Measurements from ENCODE around the gene DDX23.

The DDX23 gene

DNA sequence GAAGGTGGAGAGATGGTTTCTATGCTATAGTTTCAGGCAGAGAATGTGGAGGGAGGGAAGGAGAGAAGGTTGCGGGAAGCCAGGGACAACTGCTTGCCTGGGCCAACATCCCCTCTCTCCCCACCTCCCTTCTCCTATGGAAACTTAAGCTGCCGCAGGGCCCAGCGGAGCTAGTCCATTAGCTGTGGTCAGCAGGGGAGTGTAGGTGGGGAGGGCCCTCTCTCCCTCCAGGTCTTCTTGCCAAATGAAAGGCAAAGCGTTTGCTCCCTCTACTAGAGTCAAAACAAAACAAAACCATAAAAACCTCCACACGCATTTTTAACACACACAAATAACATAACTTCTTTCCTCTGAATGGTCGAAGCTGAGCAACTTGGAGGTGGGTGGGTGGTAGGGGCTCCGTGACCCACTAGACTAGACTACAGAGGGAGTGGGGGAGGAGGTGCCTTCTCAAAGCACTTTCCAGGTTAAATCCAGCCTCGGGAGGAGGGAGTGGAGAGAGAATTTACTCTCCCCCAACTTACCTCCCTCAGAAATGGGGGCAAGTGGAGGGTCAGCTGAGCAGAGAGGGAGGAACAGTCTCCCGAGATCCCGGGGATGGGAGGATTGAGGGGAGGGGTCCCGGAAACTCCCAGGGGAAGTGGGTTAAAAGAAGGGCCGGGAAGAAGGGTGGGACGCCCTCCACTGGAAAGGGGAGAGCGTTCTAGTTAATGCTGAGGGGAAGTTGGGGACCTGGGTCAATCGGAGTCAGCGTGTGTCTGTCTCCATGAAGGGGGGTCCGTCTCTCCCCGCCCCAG lies 38.3 kb downstream of the DDX23 start:
- Histone ChIP-seq H3K36me3 (replicated peaks) (no peaks in the 10 kb centered on the region), H3K27me3 (ENCODE audit: low read depth) (no peaks in the 10 kb centered on the region), H3K4me3 (peak overlapping the region; percentile 63), H3K4me1 (peaks cover 14% of the 10 kb centered on the region), H3K9me3 (no peaks in the 10 kb centered on the region)
- in situ Hi-C loops (cut with MboI; ENCODE audit: low sequenced_read_pairs) = no loop called here
- no peak for DNase-seq (ENCODE audit: low spot score in 2 of 2)

GRCh38 chr12:48812389-48812788 lies 39.6 kb downstream of the DDX23 start:
- H3K4me1 ChIP-seq = peaks cover 14% of the 10 kb centered on the region
- H3K36me3 ChIP-seq (replicated peaks) = no peaks in the 10 kb centered on the region
- in situ Hi-C loops (cut with MboI; ENCODE audit: low sequenced_read_pairs) = no loop called here
- no peak for DNase-seq (ENCODE audit: low spot score in 2 of 2)
- no peaks in the 10 kb centered on the region for H3K27me3 ChIP-seq (ENCODE audit: low read depth)
- no peak overlapping the region for H3K4me3 ChIP-seq
- H3K9me3 ChIP-seq = no peaks in the 10 kb centered on the region

GRCh38 chr12:48811437-48812090 lies 40.4 kb downstream of the DDX23 start:
- in situ Hi-C loops (cut with MboI; ENCODE audit: low sequenced_read_pairs) = no loop called here
- peaks cover 14% of the 10 kb centered on the region for H3K4me1 ChIP-seq
- H3K9me3 ChIP-seq = no peaks in the 10 kb centered on the region
- DNase-seq (ENCODE audit: low spot score in 2 of 2) = no peak
- no peak overlapping the region for H3K4me3 ChIP-seq
- no peaks in the 10 kb centered on the region for H3K27me3 ChIP-seq (ENCODE audit: low read depth)
- no peaks in the 10 kb centered on the region for H3K36me3 ChIP-seq (replicated peaks)

DNA sequence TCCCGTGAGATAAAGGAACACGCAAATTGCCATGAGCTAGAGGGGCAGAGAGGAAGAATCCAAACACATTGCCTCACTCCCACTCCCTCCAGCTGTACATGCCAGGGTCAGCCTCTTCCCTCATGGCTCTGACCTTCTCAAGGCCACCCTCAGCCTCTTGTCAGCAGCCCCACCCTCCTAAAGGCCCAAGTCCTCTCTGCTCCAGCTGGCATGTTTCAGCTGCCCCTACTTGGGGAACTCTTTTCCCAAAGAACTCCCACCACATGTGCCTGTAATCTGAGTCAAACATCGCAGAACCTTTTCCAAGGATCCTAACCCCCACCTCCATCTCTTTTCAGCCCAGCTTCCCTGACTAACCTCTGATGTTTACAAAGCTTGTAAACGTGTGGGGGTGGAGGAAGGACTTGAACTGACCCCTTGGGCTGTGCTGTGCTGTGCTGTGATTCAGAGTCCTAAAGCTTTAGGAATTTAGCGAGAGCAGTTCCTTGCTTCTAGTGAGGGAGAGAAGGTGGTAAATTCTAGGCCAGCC lies 41.0 kb downstream of the DDX23 start:
- in situ Hi-C loops (cut with MboI; ENCODE audit: low sequenced_read_pairs) = no loop called here
- no peaks in the 10 kb centered on the region for H3K27me3 ChIP-seq (ENCODE audit: low read depth)
- no peaks in the 10 kb centered on the region for H3K9me3 ChIP-seq
- no peaks in the 10 kb centered on the region for H3K36me3 ChIP-seq (replicated peaks)
- no peak overlapping the region for H3K4me3 ChIP-seq
- DNase-seq (ENCODE audit: low spot score in 2 of 2) = no peak
- H3K4me1 ChIP-seq = peaks cover 12% of the 10 kb centered on the region

DNA sequence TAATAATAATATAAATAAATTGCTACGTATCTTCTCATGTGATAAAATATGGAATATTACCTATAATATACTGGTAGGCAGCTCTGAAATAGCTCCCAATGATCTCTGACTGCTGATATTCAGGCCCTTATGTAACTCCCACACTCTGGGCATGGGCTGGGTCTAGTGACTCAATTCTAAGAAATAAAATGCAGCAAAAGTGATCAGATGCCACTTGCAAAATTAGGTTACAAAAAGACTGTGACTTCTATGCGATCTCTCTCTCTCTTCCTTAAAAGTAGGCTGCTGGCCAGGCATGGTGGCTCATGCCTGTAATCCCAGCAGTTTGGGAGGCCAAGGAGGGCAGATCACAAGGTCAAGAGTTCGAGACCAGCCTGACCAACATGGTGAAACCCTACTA lies 44.0 kb downstream of the DDX23 start:
- no peaks in the 10 kb centered on the region for H3K27me3 ChIP-seq (ENCODE audit: low read depth)
- no peaks in the 10 kb centered on the region for H3K9me3 ChIP-seq
- H3K4me3 ChIP-seq = no peak overlapping the region
- no peaks in the 10 kb centered on the region for H3K4me1 ChIP-seq
- no peaks in the 10 kb centered on the region for H3K36me3 ChIP-seq (replicated peaks)
- no peak for DNase-seq (ENCODE audit: low spot score in 2 of 2)
- in situ Hi-C loops (cut with MboI; ENCODE audit: low sequenced_read_pairs) = no loop called here

DNA sequence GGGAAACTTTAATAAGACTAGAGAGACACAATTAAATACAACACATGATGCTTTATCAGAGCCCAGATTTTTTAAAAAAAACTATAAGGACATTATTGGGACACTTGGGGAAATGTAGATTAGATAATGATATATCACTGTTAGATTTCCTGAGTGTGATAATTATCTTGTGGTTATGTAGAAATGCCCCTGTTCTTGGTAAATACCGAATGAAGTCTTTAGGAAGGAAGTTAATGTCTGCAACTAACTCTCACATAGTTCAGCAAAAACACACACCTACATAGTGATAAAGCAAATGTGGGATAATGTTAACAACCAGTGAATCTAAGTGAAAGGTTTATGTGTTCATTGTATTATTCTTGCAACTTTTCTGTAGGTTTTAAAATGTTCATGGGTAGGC lies 48.3 kb downstream of the DDX23 start:
- no peaks in the 10 kb centered on the region for H3K4me1 ChIP-seq
- no peaks in the 10 kb centered on the region for H3K27me3 ChIP-seq (ENCODE audit: low read depth)
- in situ Hi-C loops (cut with MboI; ENCODE audit: low sequenced_read_pairs) = no loop called here
- H3K9me3 ChIP-seq = no peaks in the 10 kb centered on the region
- no peak for DNase-seq (ENCODE audit: low spot score in 2 of 2)
- H3K4me3 ChIP-seq = no peak overlapping the region
- H3K36me3 ChIP-seq (replicated peaks) = no peaks in the 10 kb centered on the region

- no peaks in the 10 kb centered on the region for H3K27me3 ChIP-seq (ENCODE audit: low read depth)
- in situ Hi-C loops (cut with MboI; ENCODE audit: low sequenced_read_pairs) = no loop called here
- no peak for DNase-seq (ENCODE audit: low spot score in 2 of 2)
- no peaks in the 10 kb centered on the region for H3K9me3 ChIP-seq
- no peak overlapping the region for H3K4me3 ChIP-seq
- no peaks in the 10 kb centered on the region for H3K36me3 ChIP-seq (replicated peaks)
- H3K4me1 ChIP-seq = no peaks in the 10 kb centered on the region
Observed at GRCh38 chr12:48800971-48801370, 51.0 kb downstream of the DDX23 start.

- no peak overlapping the region for H3K4me3 ChIP-seq
- no peak for DNase-seq (ENCODE audit: low spot score in 2 of 2)
- in situ Hi-C loops (cut with MboI; ENCODE audit: low sequenced_read_pairs) = no loop called here
- H3K36me3 ChIP-seq (replicated peaks) = no peaks in the 10 kb centered on the region
- H3K27me3 ChIP-seq (ENCODE audit: low read depth) = no peaks in the 10 kb centered on the region
- peaks cover 3% of the 10 kb centered on the region; the same call in 1 of the 2 replicates for H3K4me1 ChIP-seq
- no peaks in the 10 kb centered on the region for H3K9me3 ChIP-seq
Observed at GRCh38 chr12:48800457-48800856, 51.5 kb downstream of the DDX23 start.

DNA sequence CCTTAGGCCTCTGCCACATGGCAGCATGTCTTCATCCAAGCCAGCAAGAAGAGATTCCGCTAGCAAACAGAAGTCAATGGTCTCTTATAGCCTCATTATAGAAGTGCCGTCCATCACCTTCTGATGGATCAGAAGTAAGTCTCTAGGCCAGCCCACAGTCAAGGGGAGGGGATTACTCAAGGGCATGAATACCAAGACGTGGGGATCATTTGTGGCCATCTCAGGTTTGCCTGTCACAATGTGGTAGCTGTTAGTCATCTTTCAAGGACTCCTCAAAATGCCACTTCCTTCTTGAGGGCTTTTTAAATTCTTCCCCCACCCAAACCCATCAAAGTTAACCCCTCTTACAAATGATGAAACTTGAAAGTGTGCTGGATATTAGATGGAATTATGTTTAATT lies 55.0 kb downstream of the DDX23 start:
- H3K9me3 ChIP-seq = no peaks in the 10 kb centered on the region
- in situ Hi-C loops (cut with MboI; ENCODE audit: low sequenced_read_pairs) = loop anchor here (5.0 to 10.0 kb wide), 2 partner anchors 45 to 252 kb away; no protein-coding TSS in a partner anchor
- H3K4me1 ChIP-seq = peaks cover 11% of the 10 kb centered on the region
- no peaks in the 10 kb centered on the region for H3K27me3 ChIP-seq (ENCODE audit: low read depth)
- H3K36me3 ChIP-seq (replicated peaks) = no peaks in the 10 kb centered on the region
- no peak overlapping the region for H3K4me3 ChIP-seq
- no peak for DNase-seq (ENCODE audit: low spot score in 2 of 2)

DNA sequence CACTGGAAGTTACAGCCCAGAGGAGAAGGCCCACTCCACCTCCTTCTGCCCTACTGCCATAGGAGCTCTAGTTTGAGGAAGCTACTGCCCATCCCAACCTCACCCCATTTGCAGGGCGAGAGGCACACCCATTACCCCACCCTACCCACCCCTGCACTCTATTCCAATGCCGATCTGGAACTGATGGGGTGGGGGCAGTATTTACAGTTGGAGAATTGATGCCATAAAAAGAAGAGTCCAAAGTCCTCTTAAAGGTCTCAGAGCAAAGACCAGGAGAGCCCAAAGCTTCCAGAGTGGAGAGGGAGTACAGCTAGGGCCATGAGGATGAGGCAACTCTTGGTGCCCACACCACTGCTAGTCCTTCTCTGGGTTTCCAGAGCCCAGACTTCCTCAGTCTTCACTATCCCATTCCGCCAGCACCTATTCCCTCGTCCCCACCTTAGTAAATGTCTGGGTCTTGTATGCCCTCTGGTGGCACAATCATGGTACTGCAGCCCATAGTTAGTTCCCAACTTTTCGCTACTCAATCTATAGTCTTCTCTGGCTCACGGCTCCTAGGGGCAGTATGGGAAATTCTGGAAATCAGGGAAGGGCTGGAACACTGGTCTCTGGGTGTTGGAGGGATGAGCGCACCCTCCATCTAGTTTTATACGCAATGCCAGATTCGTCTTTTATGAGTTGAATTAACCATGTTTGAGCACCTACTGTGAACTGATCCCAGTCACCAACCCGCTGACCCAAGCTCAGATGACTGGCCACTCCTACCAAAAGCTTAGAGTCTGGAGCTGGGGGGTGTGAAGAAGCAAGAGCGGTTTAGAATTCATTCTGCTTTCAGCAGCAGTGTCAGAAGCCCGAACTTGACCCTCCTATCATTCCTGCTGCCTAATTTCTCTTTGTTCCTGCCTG lies 56.2 kb downstream of the DDX23 start:
- no peaks in the 10 kb centered on the region for H3K9me3 ChIP-seq
- in situ Hi-C loops (cut with MboI; ENCODE audit: low sequenced_read_pairs) = loop anchor here (5.0 to 10.0 kb wide), 2 partner anchors 44 to 251 kb away; no protein-coding TSS in a partner anchor
- no peak overlapping the region for H3K4me3 ChIP-seq
- no peaks in the 10 kb centered on the region for H3K27me3 ChIP-seq (ENCODE audit: low read depth)
- H3K36me3 ChIP-seq (replicated peaks) = no peaks in the 10 kb centered on the region
- H3K4me1 ChIP-seq = peaks cover 11% of the 10 kb centered on the region
- DNase-seq (ENCODE audit: low spot score in 2 of 2) = peak; percentile 84

DNA sequence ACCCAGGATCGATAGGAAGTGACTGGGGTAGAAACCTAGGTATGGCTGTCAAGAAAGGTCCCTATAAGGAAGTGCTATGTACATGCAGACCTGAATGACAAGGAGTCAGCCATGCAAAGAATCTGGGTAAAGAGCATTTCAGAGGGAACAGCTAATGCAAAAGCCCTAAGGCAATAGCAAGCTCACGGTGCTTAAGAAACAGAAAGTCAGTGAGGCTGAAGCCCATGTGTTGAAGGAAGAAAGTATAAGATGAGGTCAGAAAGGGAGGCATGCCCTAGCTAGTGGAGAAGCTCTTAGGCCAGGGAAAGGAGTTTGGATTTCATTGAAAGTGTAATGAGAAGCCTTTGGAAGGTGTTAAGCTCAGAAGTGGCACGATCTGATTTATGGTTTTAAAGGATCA lies 57.1 kb downstream of the DDX23 start:
- DNase-seq (ENCODE audit: low spot score in 2 of 2) = no peak
- in situ Hi-C loops (cut with MboI; ENCODE audit: low sequenced_read_pairs) = loop anchor here (5.0 to 10.0 kb wide), 2 partner anchors 43 to 250 kb away; no protein-coding TSS in a partner anchor
- Histone ChIP-seq H3K4me3 (no peak overlapping the region), H3K36me3 (replicated peaks) (no peaks in the 10 kb centered on the region), H3K27me3 (ENCODE audit: low read depth) (no peaks in the 10 kb centered on the region), H3K9me3 (no peaks in the 10 kb centered on the region), H3K4me1 (peaks cover 11% of the 10 kb centered on the region)

- Histone ChIP-seq H3K4me1 (peaks cover 11% of the 10 kb centered on the region), H3K9me3 (no peaks in the 10 kb centered on the region)
- in situ Hi-C loops (cut with MboI; ENCODE audit: low sequenced_read_pairs) = loop anchor here (10.0 kb wide), 1 partner anchor 249 kb away; no protein-coding TSS in a partner anchor
Observed at GRCh38 chr12:48793696-48794095, 58.3 kb downstream of the DDX23 start.

DNA sequence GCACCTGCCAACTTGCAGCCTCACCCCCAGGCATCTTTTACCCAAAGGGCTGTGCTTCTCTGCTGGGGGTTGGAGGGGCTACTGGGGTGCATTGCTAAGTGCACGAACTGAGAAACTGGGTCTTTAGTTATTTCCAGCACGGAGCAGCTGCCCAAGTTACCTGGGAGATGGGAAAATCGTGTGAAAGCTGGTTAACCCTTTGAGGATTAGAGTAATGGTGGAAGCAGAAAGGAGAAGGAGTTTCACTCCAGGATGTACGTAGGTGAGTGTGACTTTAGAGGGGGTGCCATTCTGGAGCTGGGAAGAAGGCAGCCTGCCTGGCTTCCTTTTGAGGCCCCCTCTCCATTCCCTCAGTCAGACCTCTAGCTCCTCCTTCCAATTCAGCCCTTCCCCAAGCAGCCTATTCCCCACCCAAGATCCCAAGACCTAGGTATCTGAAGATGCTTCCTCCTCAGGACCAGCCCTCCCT lies 62.1 kb downstream of the DDX23 start:
- H3K4me1 ChIP-seq = peaks cover 10% of the 10 kb centered on the region
- in situ Hi-C loops (cut with MboI; ENCODE audit: low sequenced_read_pairs) = loop anchor here (10.0 kb wide), 1 partner anchor 245 kb away; no protein-coding TSS in a partner anchor
- H3K27me3 ChIP-seq (ENCODE audit: low read depth) = no peaks in the 10 kb centered on the region
- no peak for DNase-seq (ENCODE audit: low spot score in 2 of 2)
- peak overlapping the region; percentile 72 for H3K4me3 ChIP-seq
- H3K9me3 ChIP-seq = no peaks in the 10 kb centered on the region
- no peaks in the 10 kb centered on the region for H3K36me3 ChIP-seq (replicated peaks)

More at GRCh38 chr12:48793696-48794095, 58.3 kb downstream of the DDX23 start:
- H3K4me3 ChIP-seq = no peak overlapping the region
- H3K27me3 ChIP-seq (ENCODE audit: low read depth) = no peaks in the 10 kb centered on the region
- H3K36me3 ChIP-seq (replicated peaks) = no peaks in the 10 kb centered on the region
- DNase-seq (ENCODE audit: low spot score in 2 of 2) = no peak
